ENCODE results near the gene AATK. TPM values are rescaled to one million over a fixed set of nuclear protein-coding genes. Genes with fewer than 3 reads are reported as not detected.

AATK gene
- polyA plus RNA-seq, 1 of the 3 experiments (the other 2 are of a cell fraction): 0.51 TPM

DNA sequence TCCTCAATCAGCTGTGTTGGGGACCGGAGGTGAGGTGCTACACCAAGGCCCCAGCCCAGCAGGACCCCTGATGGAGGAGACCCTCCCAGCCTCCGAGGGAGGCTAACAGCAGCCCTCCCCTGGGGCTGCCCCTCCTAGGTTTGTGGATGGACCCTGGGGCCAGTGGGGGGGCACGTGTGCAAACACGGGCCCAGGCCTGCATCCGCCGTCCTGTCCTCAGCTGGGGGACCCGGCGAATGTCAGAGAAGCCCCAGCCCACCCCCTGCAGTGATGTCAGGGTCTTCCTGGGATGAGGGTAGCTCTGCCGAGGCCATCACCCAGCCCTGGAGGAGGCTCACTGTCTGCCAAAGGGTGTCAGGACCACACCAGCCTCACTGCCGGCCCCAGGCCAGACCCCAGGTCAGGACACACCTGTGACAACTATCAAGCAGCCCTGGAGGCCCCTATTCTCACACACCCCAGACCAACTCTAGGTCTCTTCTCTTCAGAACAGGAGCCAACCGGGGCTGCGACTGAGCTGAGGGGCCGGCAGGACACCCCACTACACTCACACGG lies 30.0 kb upstream of the AATK start:
- DNase-seq: no peak
- 81% methylated on average over 6 of the region's 14 CpGs for WGBS (ENCODE audit: low lambda C conversion rate)
- no peak overlapping the region for H3K9ac ChIP-seq
- peaks cover 0 to under 1% of the 10 kb centered on the region in 2 experiments; a peak in 1 of 4 replicates for H3K4me1 ChIP-seq (ENCODE audit: control insufficient read depth in 1 of 2, insufficient read depth in 2 of 2, low read depth in 1 of 2, low read length in 1 of 2)
- H3K9me2 ChIP-seq: no peaks in the 10 kb centered on the region
- H2AFZ ChIP-seq (ENCODE audit: low read depth): no peak overlapping the region
- H4K20me1 ChIP-seq (ENCODE audit: insufficient read depth): no peaks in the 10 kb centered on the region; the same call in 1 of the 2 replicates
- H3K36me3 ChIP-seq (replicated peaks in 1 of 2; ENCODE audit: control insufficient read depth in 1 of 2, insufficient read depth in 2 of 2, low read length in 1 of 2): peaks cover 0 to 51% of the 10 kb centered on the region in 2 experiments
- H3K4me2 ChIP-seq: no peak overlapping the region
- H3K79me2 ChIP-seq (ENCODE audit: insufficient read depth): no peaks in the 10 kb centered on the region
- H3K27ac ChIP-seq (ENCODE audit: low read depth in 2 of 2, low read length in 1 of 2): no peak overlapping the region
- H3K9me3 ChIP-seq: no peaks in the 10 kb centered on the region
- ChIA-PET POLR2A (no interaction called here), CTCF (interaction anchor here (0.8 to 14.7 kb wide), 7 partner anchors 8 to 94 kb away, joined by 3 to 147 read pairs (median 3); partner anchors contain the start of gene PVALEF)
- H3K4me3 ChIP-seq (ENCODE audit: low read depth in 2 of 2, low read length in 1 of 2): no peak overlapping the region
- H3K27me3 ChIP-seq (ENCODE audit: insufficient read depth): no peaks in the 10 kb centered on the region
- TF ChIP-seq, protein P1, sequence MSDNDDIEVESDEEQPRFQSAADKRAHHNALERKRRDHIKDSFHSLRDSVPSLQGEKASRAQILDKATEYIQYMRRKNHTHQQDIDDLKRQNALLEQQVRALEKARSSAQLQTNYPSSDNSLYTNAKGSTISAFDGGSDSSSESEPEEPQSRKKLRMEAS (IDR thresholded peaks at IDR 0.05; ENCODE audit: low read depth): no peak
- TF ChIP-seq EZH2phosphoT487 (IDR thresholded peaks at IDR 0.05; ENCODE audit: borderline replicate concordance, low read depth): no peak
- no peak for TF ChIP-seq GATA2 (CRISPR knock-in tag; IDR thresholded peaks at IDR 0.05)
- no peak for TF ChIP-seq TEAD4 (IDR thresholded peaks at IDR 0.05; ENCODE audit: borderline replicate concordance, insufficient read depth)
- TF ChIP-seq, protein P2, sequence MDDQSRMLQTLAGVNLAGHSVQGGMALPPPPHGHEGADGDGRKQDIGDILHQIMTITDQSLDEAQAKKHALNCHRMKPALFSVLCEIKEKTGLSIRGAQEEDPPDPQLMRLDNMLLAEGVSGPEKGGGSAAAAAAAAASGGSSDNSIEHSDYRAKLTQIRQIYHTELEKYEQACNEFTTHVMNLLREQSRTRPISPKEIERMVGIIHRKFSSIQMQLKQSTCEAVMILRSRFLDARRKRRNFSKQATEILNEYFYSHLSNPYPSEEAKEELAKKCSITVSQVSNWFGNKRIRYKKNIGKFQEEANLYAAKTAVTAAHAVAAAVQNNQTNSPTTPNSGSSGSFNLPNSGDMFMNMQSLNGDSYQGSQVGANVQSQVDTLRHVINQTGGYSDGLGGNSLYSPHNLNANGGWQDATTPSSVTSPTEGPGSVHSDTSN (IDR thresholded peaks at IDR 0.05): no peak
- no peak for TF ChIP-seq MXI1 (IDR thresholded peaks at IDR 0.05; ENCODE audit: low read depth, low read length)
- no peak for TF ChIP-seq TAF1 (IDR thresholded peaks at IDR 0.05; ENCODE audit: borderline replicate concordance, low read depth, low read length)
- no peak for TF ChIP-seq FOSL2 (IDR thresholded peaks at IDR 0.05; ENCODE audit: borderline replicate concordance, low read depth)
- TF ChIP-seq RFX5 (IDR thresholded peaks at IDR 0.05; ENCODE audit: low read length): no peak
- TF ChIP-seq, protein P3, sequence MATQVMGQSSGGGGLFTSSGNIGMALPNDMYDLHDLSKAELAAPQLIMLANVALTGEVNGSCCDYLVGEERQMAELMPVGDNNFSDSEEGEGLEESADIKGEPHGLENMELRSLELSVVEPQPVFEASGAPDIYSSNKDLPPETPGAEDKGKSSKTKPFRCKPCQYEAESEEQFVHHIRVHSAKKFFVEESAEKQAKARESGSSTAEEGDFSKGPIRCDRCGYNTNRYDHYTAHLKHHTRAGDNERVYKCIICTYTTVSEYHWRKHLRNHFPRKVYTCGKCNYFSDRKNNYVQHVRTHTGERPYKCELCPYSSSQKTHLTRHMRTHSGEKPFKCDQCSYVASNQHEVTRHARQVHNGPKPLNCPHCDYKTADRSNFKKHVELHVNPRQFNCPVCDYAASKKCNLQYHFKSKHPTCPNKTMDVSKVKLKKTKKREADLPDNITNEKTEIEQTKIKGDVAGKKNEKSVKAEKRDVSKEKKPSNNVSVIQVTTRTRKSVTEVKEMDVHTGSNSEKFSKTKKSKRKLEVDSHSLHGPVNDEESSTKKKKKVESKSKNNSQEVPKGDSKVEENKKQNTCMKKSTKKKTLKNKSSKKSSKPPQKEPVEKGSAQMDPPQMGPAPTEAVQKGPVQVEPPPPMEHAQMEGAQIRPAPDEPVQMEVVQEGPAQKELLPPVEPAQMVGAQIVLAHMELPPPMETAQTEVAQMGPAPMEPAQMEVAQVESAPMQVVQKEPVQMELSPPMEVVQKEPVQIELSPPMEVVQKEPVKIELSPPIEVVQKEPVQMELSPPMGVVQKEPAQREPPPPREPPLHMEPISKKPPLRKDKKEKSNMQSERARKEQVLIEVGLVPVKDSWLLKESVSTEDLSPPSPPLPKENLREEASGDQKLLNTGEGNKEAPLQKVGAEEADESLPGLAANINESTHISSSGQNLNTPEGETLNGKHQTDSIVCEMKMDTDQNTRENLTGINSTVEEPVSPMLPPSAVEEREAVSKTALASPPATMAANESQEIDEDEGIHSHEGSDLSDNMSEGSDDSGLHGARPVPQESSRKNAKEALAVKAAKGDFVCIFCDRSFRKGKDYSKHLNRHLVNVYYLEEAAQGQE (IDR thresholded peaks at IDR 0.05; ENCODE audit: low read depth, low read length): no peak
- no peak for TF ChIP-seq SMC3 (IDR thresholded peaks at IDR 0.05; ENCODE audit: low read depth, low read length)
- no peak for TF ChIP-seq FOXJ3 (CRISPR knock-in tag; IDR thresholded peaks at IDR 0.05)
- TF ChIP-seq JUND (IDR thresholded peaks at IDR 0.05): no peak
- TF ChIP-seq FOXM1 (IDR thresholded peaks at IDR 0.05; ENCODE audit: low read depth): no peak
- TF ChIP-seq NRF1 (IDR thresholded peaks at IDR 0.05; ENCODE audit: low read depth, low read length): no peak
- no peaks in the 10 kb centered on the region for H3F3A ChIP-seq (replicated peaks; ENCODE audit: insufficient read depth)
